ENCODE results near the gene ADCY10. TPM values are rescaled to one million over a fixed set of nuclear protein-coding genes. Genes with fewer than 3 reads are reported as not detected.

Gene ADCY10
- total RNA-seq, 1 experiment from 2014 or later: 0.20 TPM

- no peak overlapping the region for H4K8ac ChIP-seq (replicated peaks; ENCODE audit: insufficient read length, low read depth, low read length)
- H4K5ac ChIP-seq (ENCODE audit: insufficient read length, low read depth, low read length): no peak overlapping the region
- H2AFZ ChIP-seq (ENCODE audit: low read length): no peak overlapping the region
- H3K27me3 ChIP-seq (ENCODE audit: insufficient read depth, low read length): no peaks in the 10 kb centered on the region
- Mint-ChIP-seq H3K4me3 (no peak overlapping the region), H3K27me3 (ENCODE audit: low read depth) (no peaks in the 10 kb centered on the region), H3K36me3 (ENCODE audit: insufficient read depth in 1 of 3, low read depth in 3 of 3) (no peaks in the 10 kb centered on the region; a peak in 1 of 7 replicates), H3K4me1 (peaks cover 19 to 22% of the 10 kb centered on the region in 2 experiments), H3K27ac (no peak overlapping the region; a peak in 1 of 7 replicates), H3K9me3 (peaks cover 0 to 3% of the 10 kb centered on the region in 2 experiments; a peak in 1 of 5 replicates)
- no peak overlapping the region for H2BK120ac ChIP-seq (ENCODE audit: low read depth, low read length, poor library complexity, severe bottlenecking)
- H2BK15ac ChIP-seq (ENCODE audit: low read depth, low read length): no peak overlapping the region
- no peak for DNase-seq
- no peak overlapping the region for H4K91ac ChIP-seq (ENCODE audit: insufficient read length, low read depth, low read length)
- H3K14ac ChIP-seq (ENCODE audit: insufficient read depth, low read length): no peak overlapping the region
- peaks cover 3% of the 10 kb centered on the region; the same call in 1 of the 2 replicates for H3K79me2 ChIP-seq (ENCODE audit: insufficient read depth, low read length)
- WGBS (ENCODE audit: extremely low coverage, insufficient read length, low lambda C conversion rate): no CpG with 5 or more reads among the region's 4 CpGs
- H4K20me1 ChIP-seq (ENCODE audit: control insufficient read depth, insufficient read depth, insufficient read length): no peaks in the 10 kb centered on the region
- no peak overlapping the region for H3K27ac ChIP-seq (ENCODE audit: insufficient read length, low read depth, low read length)
- no peak overlapping the region for H2AK5ac ChIP-seq (ENCODE audit: insufficient read length, low read length)
- H3K9ac ChIP-seq (ENCODE audit: extremely low read depth, insufficient read length, low read length): no peak overlapping the region
- no peak overlapping the region for H3K18ac ChIP-seq (ENCODE audit: insufficient read length, low read depth, low read length)
- 0 out of 2 replicates have a peak, but pooled peaks cover 3% of the 10 kb centered on the region for H3K4me1 ChIP-seq (ENCODE audit: insufficient read depth, low read length)
- H3K56ac ChIP-seq (ENCODE audit: insufficient read length, low read depth, low read length): no peak overlapping the region
- no peak overlapping the region for H3K4ac ChIP-seq (ENCODE audit: low read depth, low read length)
- H2BK5ac ChIP-seq (ENCODE audit: insufficient read length, low read length): no peak overlapping the region
- TF ChIP-seq CTCF (conservative IDR thresholded peaks at IDR 0.05): no peak
- H3K23me2 ChIP-seq (ENCODE audit: insufficient read length, low read depth, low read length, poor library complexity, severe bottlenecking): peaks cover 11% of the 10 kb centered on the region
- no peak overlapping the region for H3K23ac ChIP-seq (ENCODE audit: insufficient read length, low read depth, low read length)
- H3T11ph ChIP-seq (ENCODE audit: low read length): no peak overlapping the region
- no peaks in the 10 kb centered on the region for H3K9me3 ChIP-seq (ENCODE audit: control insufficient read depth, low read depth, low read length)
- no peak overlapping the region for H2BK20ac ChIP-seq (ENCODE audit: low read depth, low read length, poor library complexity, severe bottlenecking)
- no peak overlapping the region for H2BK12ac ChIP-seq (ENCODE audit: insufficient read length, low read depth, low read length)
- H3K79me1 ChIP-seq (ENCODE audit: insufficient read depth, low read depth, low read length, poor library complexity, severe bottlenecking): no peaks in the 10 kb centered on the region
- H3K4me2 ChIP-seq (ENCODE audit: insufficient read depth, insufficient read length, low read length): no peak overlapping the region
These were observed 19.9 kb upstream of the ADCY10 start for GRCh38 chr1:167933788-167934187.

All from H9 (cell line).